Activated CD8-positive, alpha-beta memory T cell treated with anti-CD3 and anti-CD28 coated beads for 48 hours (primary cell): ENCODE data around the gene PMEL.
"Not testable (repeated sequence)": the region's sequence is repeated elsewhere in the genome, so short reads cannot be mapped to it uniquely, and the experiment has no call there.

Experiments
- DNase-seq, 3 experiments: peaks; one replicate each; pipeline ENCODE4 v3.0.0-alpha.2; 2020; ENCODE audit warnings: low read depth in 2 of 3, low spot score in 2 of 3

Gene PMEL

GRCh38 chr12:55965941-55966407, at the start of gene PMEL:
TSS of gene PMEL (minus strand) at chr12:55966042. CDS start at chr12:55966011, 31 bp downstream.
- no peak for DNase-seq

- no peak for DNase-seq
Measured at GRCh38 chr12:56014205-56014604, 48.4 kb upstream of the PMEL start.

- no peak for DNase-seq
Measured at GRCh38 chr12:56013482-56013881, 47.6 kb upstream of the PMEL start.

GRCh38 chr12:56011509-56012090, 45.8 kb upstream of the PMEL start:
- DNase-seq, result no peak

- no peak for DNase-seq
Measured at GRCh38 chr12:56010111-56010570, 44.3 kb upstream of the PMEL start.

- DNase-seq, result peak in 1 of 3 experiments; percentile 37
Measured at GRCh38 chr12:56007564-56008559, 42.0 kb upstream of the PMEL start.

GRCh38 chr12:56004211-56004610, 38.4 kb upstream of the PMEL start:
- DNase-seq, result no peak

- not testable (repeated sequence) for DNase-seq
Measured at GRCh38 chr12:56003376-56003775, 37.5 kb upstream of the PMEL start.

- no peak for DNase-seq
Measured at GRCh38 chr12:56001487-56002100, 35.8 kb upstream of the PMEL start.

- DNase-seq, result not testable (repeated sequence)
Measured at GRCh38 chr12:55999999-56000540, 34.2 kb upstream of the PMEL start.

GRCh38 chr12:55999522-55999921, 33.7 kb upstream of the PMEL start:
- DNase-seq, result not testable (repeated sequence)

GRCh38 chr12:55997535-55997859, 31.7 kb upstream of the PMEL start:
- DNase-seq, result no peak

- DNase-seq, result no peak
Measured at GRCh38 chr12:55996715-55997534, 31.1 kb upstream of the PMEL start, which contains the start of gene SUOX. TSS of gene SUOX (plus strand) at chr12:55997276. CDS start at chr12:56002222, 4,946 bp downstream.

- peak in 2 of 3 experiments; percentile 30 to 40 for DNase-seq
Measured at GRCh38 chr12:55996201-55996714, 30.4 kb upstream of the PMEL start.

GRCh38 chr12:55995366-55995765, 29.5 kb upstream of the PMEL start:
- no peak for DNase-seq

GRCh38 chr12:55993230-55993853, 27.5 kb upstream of the PMEL start:
- DNase-seq, result no peak

GRCh38 chr12:55991110-55991509, 25.3 kb upstream of the PMEL start:
- no peak for DNase-seq

- DNase-seq, result not testable (repeated sequence)
Measured at GRCh38 chr12:55985976-55986375, 20.1 kb upstream of the PMEL start.

GRCh38 chr12:55985341-55985740, 19.5 kb upstream of the PMEL start:
- no peak for DNase-seq

GRCh38 chr12:55984861-55985260, 19.0 kb upstream of the PMEL start:
- no peak for DNase-seq
